GM19099 (cell line): ENCODE data around the gene EDN2.

Experiments used
- POLR2A ChIP-seq: IDR thresholded peaks from 3 replicates; pipeline ENCODE4 v1.6.1; 2011; ENCODE audit warnings: low read depth; ENCODE audit not compliant: insufficient read length; ENCODE audit errors: extremely low read depth

Gene EDN2

DNA sequence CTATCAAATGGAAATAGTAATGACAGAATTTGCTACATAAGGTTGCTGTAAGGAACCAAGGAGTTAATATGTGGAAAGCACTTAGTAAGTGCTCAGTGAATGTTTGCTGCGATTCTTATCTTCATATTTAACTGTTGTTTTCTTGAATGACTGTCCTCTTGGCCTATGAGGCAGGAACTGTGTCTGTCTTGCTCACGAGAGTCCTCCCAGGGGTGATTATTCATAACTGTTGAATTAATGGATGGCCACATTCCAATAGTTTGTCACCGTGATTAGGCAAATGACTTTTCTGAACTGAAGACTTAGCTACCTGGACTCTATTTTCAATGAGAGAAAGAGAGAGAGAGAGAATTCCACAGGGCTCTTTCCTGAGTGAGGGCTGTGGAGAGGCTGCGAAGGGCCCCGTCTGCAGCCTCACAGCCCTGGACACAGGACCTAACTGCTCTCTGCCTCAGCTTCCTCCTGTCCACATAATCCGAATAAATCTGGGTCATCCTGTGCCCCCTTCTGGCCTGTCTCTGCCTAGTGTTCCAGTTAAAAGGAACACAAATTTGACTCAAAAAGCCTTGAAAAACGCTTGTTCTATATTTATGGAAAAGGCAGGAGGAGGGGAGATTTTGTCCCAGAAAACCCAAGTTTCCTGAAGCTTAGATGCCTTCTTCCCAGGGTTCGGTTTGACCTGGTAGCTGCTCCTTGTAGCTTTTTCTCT, 8.5 kb downstream of the EDN2 start:
- no peak for TF ChIP-seq POLR2A

GRCh38 chr1:41475346-41475745, 9.1 kb downstream of the EDN2 start:
- no peak for TF ChIP-seq POLR2A

GRCh38 chr1:41474490-41475271, 9.8 kb downstream of the EDN2 start:
- TF ChIP-seq POLR2A, result no peak

DNA sequence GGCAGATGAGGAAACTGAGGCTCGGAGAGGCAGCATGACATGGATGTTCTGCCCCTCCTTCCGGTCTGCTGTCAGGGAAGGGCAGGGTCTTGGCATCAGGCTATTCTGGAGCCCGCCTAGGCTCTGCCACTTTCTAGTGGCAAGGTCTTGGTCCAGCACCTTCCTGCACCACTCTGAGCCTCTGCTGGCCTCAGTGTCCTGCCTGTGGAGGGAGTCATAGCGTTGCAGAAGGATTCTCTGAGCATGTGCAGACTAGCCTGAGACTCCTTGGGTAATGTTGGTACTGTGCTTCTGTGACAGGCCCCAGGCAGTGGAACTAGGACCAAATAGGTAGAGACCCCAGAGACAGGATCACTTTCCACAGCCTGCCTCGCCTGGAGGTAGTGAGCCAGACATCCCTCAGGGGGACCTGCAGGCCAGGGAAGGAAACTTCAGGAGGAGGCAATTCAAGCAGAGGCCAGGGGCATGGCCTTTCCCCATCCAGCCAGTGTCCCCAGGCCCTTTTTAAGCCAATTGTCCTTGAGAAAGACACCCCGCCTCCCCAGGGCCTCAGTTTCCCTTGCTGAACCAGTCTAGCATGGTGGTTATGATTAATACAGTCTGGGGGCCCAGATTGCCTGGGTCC, 10.6 kb downstream of the EDN2 start:
- no peak for TF ChIP-seq POLR2A

- no peak for TF ChIP-seq POLR2A
Measured at GRCh38 chr1:41471658-41472057, 12.8 kb downstream of the EDN2 start.

DNA sequence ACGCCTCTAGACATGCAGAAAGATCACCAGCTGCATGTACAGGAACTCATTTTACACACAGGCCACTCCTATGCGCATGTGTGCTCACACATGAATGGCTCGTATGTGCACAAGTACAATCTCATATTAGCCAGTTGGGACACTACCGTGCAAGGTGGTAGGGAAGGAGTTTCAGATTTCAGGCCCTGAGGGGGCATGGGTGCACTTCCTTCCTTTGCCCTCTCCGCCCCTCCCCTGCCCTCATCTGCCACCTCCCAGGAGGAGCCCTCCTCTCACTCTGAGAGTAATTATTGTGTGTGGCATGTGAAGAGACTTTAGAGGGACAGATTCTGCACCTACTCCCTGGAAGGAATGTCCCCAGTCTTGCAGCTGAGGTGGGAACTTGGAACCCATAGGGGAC, 14.8 kb downstream of the EDN2 start:
- no peak for TF ChIP-seq POLR2A

DNA sequence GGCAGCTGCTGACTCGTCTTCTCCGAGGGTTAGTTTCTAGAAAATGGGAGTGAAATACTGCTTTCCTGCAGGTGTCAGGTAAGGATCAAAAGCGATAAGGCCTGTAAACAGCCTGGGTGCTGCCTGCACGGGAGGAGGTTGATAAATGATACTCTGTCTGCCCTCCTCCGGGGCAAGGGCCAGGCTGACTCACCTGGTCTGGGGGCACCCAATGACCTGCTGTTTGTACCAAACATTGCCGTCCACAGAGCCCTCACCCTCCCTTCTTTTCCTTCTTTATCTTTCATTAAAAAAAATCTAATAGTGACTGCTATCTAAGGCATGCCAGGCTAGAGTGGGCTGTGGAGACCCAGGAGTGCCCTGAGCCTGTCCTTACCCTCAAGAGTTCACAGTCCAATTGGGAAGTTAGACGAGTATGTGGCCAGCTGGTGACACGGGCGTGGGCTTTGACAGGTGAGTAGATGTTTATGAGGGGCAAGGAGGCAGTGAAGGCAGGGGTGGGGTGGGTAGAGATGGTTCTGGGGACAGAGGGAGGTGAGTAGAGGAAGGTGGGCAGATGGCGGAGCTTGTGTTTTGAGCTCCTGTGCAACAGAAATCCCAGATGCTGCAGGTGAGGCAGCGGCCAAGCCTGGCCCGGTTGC, 16.2 kb downstream of the EDN2 start:
- TF ChIP-seq POLR2A, result no peak

GRCh38 chr1:41467673-41468072, 16.8 kb downstream of the EDN2 start:
- no peak for TF ChIP-seq POLR2A

DNA sequence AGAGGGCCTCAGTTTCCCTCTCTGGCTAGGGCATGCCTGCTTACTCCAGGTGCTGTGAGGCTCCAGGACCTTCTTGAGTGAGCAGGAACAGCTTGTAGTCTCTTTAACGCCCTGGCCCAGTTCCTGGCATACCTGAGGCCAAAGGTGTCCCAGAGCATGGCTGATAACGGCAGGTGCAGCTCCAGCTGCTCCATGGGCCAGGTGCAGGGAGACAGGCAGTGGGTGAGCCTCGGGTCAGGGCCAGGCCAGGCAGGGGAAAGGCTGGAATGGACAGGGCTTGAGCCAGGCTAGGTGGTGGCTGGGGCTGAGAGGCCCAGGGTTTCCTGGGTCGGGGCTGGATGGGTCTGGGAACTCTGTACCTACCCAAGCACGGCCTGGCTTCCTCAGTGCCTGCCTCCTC, 18.3 kb downstream of the EDN2 start:
- TF ChIP-seq POLR2A, result no peak

DNA sequence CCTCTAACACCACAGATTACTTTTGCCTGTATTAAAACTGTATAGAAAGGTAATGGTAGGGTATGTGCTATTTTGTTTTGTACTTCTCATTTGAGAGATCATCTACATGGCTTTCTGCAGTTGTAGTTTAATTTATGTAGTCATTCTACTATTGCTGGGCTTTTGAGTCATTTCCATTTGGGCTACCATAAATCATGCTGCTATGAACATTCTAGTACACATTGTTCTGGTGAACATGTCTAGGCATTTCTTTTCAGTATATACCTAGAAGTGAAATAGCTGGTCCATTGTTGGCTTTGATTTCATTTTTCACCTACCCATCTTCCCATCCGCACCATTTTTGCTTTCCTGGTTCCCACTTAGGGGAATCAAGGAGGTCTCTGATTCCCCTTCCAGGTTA, 18.7 kb downstream of the EDN2 start:
- no peak for TF ChIP-seq POLR2A

GRCh38 chr1:41464885-41465284, 19.6 kb downstream of the EDN2 start:
- TF ChIP-seq POLR2A, result no peak

DNA sequence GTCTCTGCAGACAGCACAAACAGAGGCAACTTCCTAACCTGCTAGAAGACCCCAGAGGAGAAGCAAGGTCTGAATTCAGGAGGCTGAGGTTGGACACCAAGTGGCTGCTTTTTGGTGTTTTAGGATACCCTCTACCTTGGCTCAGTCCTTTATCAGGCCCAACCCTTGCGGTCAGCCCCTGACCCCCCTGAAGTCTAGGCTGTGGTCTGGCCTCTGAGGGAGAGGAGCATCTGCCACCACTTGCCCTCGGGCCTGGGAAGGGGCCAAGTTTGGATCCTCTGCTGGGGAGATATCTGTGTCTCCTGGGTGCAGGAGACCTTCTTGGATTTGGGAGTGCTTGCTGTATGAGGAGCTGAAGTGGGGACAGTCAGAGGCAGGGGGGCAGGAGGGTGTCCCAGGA, 21.0 kb downstream of the EDN2 start:
- TF ChIP-seq POLR2A, result no peak

DNA sequence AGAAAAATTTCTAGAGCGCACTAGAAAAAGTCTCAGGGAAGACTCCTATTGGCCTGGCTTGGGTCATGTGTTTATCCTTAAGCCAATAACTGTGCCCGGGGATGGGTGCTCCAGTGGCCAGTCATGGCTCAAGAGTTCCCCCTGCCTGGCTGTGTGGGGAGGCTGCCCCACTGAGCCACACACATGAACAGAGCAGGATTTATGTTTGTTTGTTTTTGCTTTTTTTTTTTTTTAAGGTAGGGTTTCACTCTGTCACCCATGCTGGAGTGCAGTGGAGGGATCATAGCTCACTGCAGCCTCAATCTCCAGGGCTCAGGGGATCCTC, 21.8 kb downstream of the EDN2 start:
- no peak for TF ChIP-seq POLR2A

GRCh38 chr1:41461790-41462679, 22.4 kb downstream of the EDN2 start:
- TF ChIP-seq POLR2A, result no peak
